AG09309 (cell line): ENCODE results near the gene CNOT6.

Experiments used
- DNase-seq: peaks from one replicate; pipeline ENCODE4 v3.0.0-alpha.2; 2010; ENCODE audit warnings: low read depth
- H3K4me3 ChIP-seq: 2 replicates; pipeline ENCODE4 v1.5.1; 2011; ENCODE audit warnings: mild to moderate bottlenecking, low read depth, low read length, moderate library complexity; ENCODE audit not compliant: control insufficient read depth
- CTCF ChIP-seq: IDR thresholded peaks from 2 replicates; pipeline ENCODE4 v1.5.1; 2011; ENCODE audit warnings: mild to moderate bottlenecking, low read depth, low read length, inconsistent platforms; ENCODE audit not compliant: insufficient read depth, control insufficient read depth; ENCODE audit errors: missing control alignments

The CNOT6 gene

GRCh38 chr5:180468732-180469585 lies 25.2 kb upstream of the CNOT6 start:
- no peak for DNase-seq
- H3K4me3 ChIP-seq = no peak overlapping the region
- TF ChIP-seq CTCF = no peak

GRCh38 chr5:180469586-180469865 lies 24.7 kb upstream of the CNOT6 start:
- no peak for DNase-seq
- no peak for TF ChIP-seq CTCF
- H3K4me3 ChIP-seq = no peak overlapping the region

GRCh38 chr5:180469866-180470265 lies 24.3 kb upstream of the CNOT6 start:
- no peak for DNase-seq
- H3K4me3 ChIP-seq = no peak overlapping the region
- TF ChIP-seq CTCF = no peak

- TF ChIP-seq CTCF = no peak
- no peak for DNase-seq
- H3K4me3 ChIP-seq = no peak overlapping the region
Measured at GRCh38 chr5:180470361-180470760, 23.8 kb upstream of the CNOT6 start.

GRCh38 chr5:180470966-180471582 lies 23.1 kb upstream of the CNOT6 start:
- peak; percentile 91 for TF ChIP-seq CTCF
- DNase-seq = no peak
- H3K4me3 ChIP-seq = no peak overlapping the region

- no peak overlapping the region for H3K4me3 ChIP-seq
- no peak for TF ChIP-seq CTCF
Measured at GRCh38 chr5:180471866-180472265, 22.3 kb upstream of the CNOT6 start.

More at GRCh38 chr5:180471866-180472265, 22.3 kb upstream of the CNOT6 start:
- DNase-seq = no peak
